GM20431 (cell line): Measurements from ENCODE around the gene EYA3.

Source experiments
- in situ Hi-C: fragments of 300-500 bp; cut with MseI, MboI; formaldehyde crosslinking; loops from one replicate; pipeline ENCODE4 v1.15.0; 2020; ENCODE audit warnings: low sequenced_read_pairs; ENCODE audit not compliant: unreplicated experiment

EYA3 gene

DNA sequence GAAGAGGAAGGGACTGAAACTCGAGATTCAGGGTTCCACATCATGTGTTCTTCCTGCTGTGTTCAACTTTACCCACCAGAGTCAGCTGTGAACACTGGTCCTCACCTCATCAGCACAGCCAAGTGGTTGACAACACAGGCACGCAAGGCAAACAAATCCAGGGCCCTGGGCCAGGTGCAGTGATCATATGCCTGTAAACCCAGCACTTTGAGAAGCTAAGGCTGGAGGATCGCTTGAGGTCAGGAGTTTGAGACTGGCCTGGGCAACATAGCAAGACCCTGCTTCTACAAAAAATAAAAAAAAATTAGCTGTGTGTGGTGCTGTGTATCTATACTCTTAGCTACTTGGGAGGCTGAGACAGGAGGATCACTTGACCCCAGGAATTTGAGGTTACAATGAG, 137.0 kb downstream of the EYA3 start:
- in situ Hi-C loops, result no loop called here

DNA sequence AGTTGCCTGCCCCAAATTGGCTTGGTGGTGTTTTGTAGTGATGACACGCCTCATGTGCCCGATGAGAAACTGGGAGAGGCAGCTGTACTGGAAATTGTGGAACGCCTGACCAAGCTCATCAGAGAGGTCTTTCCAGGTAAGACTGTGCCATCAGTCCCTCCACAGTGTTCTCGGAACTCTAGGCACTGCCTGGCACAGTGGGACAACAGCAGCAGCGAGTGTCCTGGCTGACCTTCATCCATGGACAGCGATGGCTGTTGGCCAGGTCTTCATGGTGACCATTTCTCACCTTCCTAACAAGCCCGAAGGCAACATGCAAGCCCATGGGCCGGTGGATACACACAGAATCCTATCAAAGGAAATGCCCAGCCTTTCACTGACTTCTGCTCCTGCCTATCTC, 139.4 kb downstream of the EYA3 start:
- in situ Hi-C loops, result no loop called here

DNA sequence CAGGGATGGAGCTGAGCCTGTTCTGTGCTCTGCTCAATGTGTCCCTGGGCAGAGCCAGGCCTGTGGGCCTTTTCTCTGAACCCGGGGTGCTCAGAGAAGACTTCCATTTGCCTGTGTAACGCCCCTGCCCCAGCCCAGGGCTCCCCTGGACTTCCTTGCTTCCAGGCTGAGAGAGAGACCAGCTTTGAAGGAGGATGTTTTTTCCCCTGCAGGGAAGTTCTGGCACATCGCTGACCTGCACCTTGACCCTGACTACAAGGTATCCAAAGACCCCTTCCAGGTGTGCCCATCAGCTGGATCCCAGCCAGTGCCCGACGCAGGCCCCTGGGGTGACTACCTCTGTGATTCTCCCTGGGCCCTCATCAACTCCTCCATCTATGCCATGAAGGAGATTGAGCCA, 143.4 kb downstream of the EYA3 start:
- in situ Hi-C loops, result no loop called here

DNA sequence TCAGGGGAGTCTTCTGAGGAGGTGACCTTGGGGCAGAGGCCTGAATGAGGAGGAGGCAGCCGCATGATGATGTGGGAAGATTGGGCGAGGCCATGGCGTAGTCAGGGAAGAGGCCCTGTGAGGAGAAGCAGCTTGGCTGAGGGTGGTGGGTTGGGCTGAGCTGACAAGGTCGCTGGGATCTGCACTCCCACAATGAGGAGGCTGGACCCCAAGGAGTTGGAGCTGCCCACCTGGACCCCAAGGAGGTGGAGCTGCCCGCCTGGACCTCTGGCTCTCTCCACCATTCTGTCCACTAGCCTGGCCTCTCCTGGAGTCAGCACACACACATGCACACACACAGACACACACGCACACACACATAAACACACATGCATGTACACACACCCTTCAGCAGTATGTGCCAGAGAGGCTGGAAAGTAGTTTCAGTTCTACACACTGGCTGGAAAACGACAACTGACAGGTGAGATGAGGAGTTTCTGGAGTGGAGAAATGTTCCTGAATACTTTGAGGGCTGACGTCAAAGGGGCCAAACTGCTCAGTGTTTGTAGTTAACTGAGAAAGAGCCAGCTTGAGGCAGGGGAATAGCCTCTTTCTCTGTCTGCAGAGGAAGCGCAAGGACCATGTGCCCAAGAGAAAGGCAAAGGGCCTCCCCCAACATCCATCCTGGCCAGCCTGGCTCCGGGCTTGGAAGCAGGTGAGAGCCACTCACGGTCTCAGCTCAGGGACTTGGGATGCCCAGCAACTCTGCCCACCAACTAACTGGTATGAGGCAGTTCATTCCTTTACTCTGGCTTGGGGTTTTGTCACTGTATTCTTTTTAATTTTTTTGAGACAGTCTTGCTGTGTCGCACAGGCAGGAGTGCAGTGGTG, 146.5 kb downstream of the EYA3 start:
- in situ Hi-C loops, result no loop called here

DNA sequence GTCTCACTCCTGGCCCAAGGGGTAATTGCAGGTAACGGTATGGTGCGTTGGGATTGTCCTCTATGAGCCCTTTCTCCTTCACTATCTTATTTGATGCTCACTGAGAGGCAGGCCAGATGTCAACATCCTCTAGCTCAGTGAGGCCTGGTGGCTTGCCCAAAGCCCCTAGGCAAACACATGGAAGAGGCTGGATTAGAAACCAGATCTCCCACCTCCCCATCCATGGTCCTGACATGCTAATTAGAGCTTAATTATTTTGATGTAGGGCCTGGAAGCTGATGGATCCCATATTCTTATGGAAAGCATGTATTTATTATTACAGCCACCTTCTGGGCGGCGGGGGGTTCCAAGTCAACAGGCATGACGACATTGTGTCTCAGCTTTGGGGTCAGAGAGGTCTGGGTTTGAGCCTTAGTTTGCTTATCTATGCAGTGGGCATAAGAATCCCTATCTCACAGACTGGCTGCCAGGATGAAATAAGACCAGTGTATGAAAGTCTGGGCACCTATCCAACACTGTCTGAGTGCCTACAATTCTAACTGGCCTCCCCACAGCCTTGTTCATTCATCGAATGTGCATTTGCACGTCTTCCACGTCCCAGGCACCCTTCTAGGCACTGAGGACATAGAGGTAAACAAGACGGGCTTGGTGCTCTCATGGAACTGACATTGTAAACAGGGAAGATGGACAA, 147.4 kb downstream of the EYA3 start:
- in situ Hi-C loops, result no loop called here

DNA sequence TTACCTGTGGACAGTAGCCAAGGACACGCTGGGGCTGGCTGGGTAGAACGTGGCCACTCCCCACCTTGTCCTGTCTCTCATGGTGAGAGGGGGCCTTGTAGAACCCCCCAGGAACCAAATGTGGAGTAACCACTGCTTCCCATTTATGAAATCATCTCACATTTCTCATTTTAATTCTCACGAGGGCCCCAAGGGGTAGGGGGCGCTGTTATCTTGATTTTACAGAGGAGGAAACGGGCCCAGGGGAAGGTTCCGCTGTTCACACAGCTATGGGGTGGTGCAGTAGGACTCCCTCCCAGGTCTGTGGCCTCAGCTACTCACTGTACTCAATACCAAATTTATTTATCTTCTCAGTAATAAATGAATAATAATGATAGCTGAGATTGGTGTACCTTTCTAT, 148.1 kb downstream of the EYA3 start:
- in situ Hi-C loops, result no loop called here

DNA sequence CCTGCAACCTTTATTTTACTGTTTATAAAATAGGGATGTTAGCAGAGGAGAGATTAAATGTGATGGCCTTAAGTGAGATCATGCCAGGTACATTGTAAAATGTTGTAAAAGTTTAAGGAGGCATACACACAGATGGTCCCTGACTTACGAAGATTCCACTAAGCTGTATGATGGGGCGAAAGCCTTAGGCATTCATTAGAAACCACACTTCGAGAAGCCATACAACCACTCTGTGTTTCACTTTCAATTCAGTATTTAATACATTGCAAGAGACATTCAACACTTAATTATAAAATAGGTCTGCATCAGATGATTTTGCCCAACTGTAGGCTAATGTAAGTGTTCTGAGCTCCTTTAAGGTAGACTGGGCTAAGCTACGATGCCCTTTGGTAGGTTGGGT, 149.9 kb downstream of the EYA3 start:
- in situ Hi-C loops, result no loop called here

DNA sequence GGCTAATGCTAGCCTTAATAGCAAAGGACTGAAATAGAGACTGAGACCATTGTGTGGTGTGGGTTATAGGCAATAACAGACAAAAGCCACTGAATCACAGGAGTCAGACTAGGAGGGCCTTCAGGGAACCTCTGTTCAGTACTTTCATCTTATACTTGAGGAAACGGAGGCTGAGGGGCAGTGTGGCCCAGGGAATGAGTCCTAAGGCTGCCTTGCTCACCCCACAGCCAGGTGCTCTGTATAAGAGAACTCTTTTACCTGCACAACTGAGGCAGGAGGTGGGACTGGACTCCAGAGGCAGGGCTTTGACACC, 150.9 kb downstream of the EYA3 start:
- in situ Hi-C loops, result no loop called here

DNA sequence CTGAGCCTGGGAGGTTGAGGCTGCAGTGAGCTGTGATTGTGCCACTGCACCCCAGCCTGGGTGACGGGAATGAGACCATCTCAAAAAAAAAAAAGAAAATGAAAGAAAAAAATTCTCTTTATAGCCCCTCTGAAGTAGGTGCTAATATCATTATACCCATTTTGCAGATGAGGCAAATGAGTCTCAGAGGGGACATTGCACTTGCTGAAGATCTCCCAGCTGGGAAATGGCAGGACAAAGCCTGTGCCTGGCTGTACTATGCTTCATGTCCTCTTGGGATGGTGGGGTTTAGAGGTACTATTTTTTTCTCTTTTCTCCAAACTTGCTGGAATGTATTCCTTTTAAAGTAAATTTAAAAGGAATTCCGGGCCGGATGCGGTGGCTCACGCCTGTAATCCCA, 152.0 kb downstream of the EYA3 start:
- in situ Hi-C loops, result no loop called here

DNA sequence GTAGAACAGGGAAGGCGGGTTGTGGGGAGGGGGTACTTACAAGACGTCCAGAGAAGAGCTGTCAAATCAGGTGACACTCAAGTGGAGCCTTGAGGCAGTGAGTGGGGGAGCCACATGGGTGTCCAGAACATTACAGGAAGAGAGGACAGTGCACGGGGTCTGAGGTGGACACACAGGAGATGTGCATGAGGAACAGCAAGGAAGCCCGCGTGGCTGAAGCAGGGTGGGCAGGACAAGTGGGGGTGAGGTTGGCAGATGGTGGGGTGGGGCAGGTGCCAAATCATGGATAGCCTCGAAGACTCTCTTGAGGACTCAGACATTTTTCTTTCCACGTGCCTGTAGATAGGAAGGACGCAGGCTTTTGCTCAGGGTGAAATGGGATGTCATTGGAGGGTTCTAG, 152.7 kb downstream of the EYA3 start:
- in situ Hi-C loops, result no loop called here

DNA sequence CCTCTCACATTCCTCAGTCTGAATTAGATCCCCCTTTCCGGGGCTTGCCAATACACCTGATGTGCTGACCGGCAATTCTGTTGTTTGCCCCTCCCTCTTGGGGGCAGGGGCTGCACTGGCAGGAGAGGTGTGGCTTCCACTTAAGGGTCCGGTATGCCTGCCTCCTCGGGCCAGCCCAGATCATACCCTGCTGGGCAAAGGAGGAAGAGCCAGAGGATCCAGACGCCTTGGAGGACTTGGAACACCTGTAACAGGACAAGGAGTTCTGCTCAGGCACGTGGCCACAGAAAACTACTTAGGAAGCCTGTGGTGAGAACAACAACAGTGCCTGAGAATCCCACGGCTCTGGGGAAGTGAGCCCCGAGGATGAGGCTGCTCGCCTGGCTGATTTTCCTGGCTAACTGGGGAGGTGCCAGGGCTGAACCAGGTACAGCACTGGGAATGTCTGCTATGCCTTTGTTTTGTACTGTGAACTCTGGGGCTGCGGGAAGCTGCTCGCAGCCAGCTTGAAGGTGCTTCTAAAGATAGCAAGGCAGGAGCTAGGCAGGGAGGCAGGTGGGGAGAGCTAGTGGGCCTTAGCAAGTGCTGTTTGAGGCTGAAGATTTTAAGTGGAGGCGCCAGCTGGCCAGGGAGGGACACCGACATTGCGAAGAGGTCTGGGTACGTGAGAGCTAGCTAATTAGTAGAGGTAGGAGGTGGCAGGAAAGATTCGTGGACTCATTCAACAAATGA, 153.4 kb downstream of the EYA3 start, which contains the start of gene SMPDL3B:
TSS of gene SMPDL3B (plus strand) at position 183 of the 732 bp plus-strand sequence. CDS start at position 367, 184 bp downstream.
- in situ Hi-C loops, result no loop called here

DNA sequence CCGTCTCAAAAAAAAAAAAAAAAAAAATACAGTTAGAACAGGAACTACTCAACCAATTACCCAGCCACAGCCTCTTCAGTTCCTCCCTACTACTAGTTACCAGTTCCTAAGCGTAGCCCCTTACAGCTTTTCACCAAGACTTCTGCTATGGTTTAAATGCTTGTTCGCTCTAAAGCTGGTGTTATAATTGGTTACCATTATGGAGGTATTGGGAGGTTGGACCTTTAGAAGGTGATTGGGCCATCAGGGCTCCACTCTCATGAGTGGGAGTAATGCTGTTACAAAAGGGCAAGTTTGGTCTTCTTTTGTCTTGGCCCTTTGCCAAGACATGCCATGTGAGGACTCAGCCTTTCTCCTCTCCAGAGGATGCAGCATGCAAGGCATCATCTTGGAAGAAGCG, 156.7 kb downstream of the EYA3 start:
- in situ Hi-C loops, result no loop called here

DNA sequence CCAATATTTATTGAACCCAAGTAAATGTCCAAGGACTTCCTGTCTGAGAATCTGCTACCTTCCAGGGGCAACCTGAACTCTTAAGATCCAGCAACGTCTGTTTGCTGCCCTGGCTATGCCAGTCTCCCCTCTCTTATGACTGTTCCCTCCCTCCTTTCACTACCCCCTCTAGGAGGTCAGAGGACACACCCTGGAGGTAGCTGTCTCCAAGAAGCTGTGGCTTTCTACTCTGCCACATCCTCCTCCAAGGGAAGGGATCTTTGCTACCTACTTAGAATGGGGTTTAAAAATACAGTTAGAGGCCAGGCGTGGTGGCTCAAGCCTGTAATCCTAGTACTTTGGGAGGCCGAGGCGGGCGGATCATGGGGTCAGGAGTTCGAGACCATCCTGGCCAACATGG, 157.2 kb downstream of the EYA3 start:
- in situ Hi-C loops, result no loop called here

DNA sequence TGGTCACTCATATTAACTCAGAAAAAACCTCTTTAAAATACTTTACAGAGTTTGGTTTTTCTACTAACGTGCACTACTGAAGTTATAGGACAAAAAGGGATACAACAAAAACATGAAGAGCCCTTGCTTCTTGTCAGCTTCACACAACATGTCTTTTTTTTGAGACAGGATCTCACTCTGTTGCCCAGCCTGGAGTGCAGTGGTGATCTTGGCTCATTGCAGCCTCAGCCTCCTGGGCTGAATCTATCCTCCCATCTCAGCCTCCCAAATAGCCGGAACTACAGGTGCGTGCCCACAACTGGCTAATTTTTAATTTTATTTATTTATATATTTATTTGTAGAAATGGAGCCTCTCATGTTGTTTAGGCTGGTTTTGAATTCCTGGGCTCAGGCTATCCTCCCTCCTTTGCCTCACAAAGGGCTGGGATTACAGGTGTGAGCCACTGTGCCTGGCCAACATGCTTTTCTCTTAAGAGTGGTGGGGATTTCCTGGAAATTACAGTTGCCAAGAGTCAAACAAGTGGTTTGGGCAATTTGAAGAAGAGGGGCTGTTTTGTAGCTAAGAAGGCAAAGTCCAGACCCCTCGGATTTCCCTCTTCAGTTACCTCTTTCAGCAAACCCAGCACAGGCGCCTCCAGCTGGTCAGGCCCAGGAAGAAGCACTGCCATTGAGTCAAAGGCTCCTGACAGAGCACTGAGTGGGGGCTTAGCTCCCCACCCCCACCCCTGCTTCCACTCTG, 160.0 kb downstream of the EYA3 start:
- in situ Hi-C loops, result no loop called here

DNA sequence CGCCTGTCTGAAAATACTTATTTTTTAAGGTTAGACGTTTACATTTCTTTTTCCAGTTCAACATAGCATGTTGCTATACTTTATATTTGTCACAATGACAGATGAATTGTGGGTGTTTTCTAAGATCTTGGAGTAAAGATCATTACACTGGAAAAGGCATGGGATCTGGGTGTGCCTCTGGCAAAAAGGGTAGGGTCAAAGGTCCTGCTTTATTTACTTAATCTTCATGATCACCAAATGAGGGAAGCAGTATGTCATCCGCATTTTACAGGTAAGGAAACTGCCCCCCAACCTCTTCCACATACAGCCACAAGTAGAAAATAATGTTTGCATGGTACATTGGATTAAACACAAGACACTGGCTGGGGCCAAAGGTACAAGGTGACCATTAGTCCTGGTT, 166.1 kb downstream of the EYA3 start:
- in situ Hi-C loops, result no loop called here
